GM12878 (cell line): ENCODE measurements around the gene C1orf35. TPM values are rescaled to one million over a fixed set of nuclear protein-coding genes. Genes with fewer than 3 reads are reported as not detected.

ENCODE experiments used
- ATF7 ChIP-seq: fragments of 450-650 bp; IDR thresholded peaks from 2 replicates; pipeline ENCODE4 v1.6.1; 2016; ENCODE audit warnings: low read depth, mild to moderate bottlenecking
- CHD4 ChIP-seq: fragments of 200-600 bp; sonication (generic); IDR thresholded peaks from 2 replicates; pipeline ENCODE4 v1.6.1; 2016; ENCODE audit warnings: mild to moderate bottlenecking
- EED ChIP-seq: sonication (generic); IDR thresholded peaks from 2 replicates; pipeline ENCODE4 v1.6.1; 2016; ENCODE audit warnings: antibody characterized with exemption, low read depth
- EGR1 ChIP-seq, 2 experiments: IDR thresholded peaks; 1 replicate in 1 of 2; 2 replicates in 1 of 2; pipeline ENCODE4 v1.6.1; 2011 to 2012; ENCODE audit warnings: low read depth in 2 of 2, low read length in 2 of 2, borderline replicate concordance in 1 of 2, mild to moderate bottlenecking in 1 of 2, moderate library complexity in 1 of 2
- ESRRA ChIP-seq: IDR thresholded peaks from 2 replicates; pipeline ENCODE4 v1.6.1; 2012; ENCODE audit warnings: mild to moderate bottlenecking, low read length, improper control_type of control experiment
- JUNB ChIP-seq: IDR thresholded peaks from 2 replicates; pipeline ENCODE4 v1.6.1; 2016; ENCODE audit warnings: antibody characterized with exemption, mild to moderate bottlenecking
- LARP7 ChIP-seq: fragments of 450-650 bp; IDR thresholded peaks from 2 replicates; pipeline ENCODE4 v1.6.1; 2017; ENCODE audit warnings: mild to moderate bottlenecking
- MEF2B ChIP-seq: fragments of 450-650 bp; IDR thresholded peaks from 2 replicates; pipeline ENCODE4 v1.6.1; 2018; ENCODE audit warnings: mild to moderate bottlenecking, moderate library complexity; ENCODE audit not compliant: partially characterized antibody, poor library complexity, severe bottlenecking
- NFIC ChIP-seq: IDR thresholded peaks from 2 replicates; pipeline ENCODE4 v1.6.1; 2012; ENCODE audit warnings: low read depth, mild to moderate bottlenecking, inconsistent platforms, low read length, moderate library complexity
- NR2C1 ChIP-seq: fragments of 450-650 bp; IDR thresholded peaks from 2 replicates; pipeline ENCODE4 v1.6.1; 2017; ENCODE audit warnings: antibody characterized with exemption, mild to moderate bottlenecking, moderate library complexity
- NR2C2 ChIP-seq: IDR thresholded peaks from 2 replicates; pipeline ENCODE4 v1.6.1; 2011; ENCODE audit warnings: borderline replicate concordance, low read depth; ENCODE audit not compliant: control insufficient read depth, insufficient read length
- POLR2A ChIP-seq: IDR thresholded peaks from 2 replicates; pipeline ENCODE4 v1.6.1; 2011; ENCODE audit warnings: low read depth, mild to moderate bottlenecking, low read length
- POLR2AphosphoS2 ChIP-seq: IDR thresholded peaks from 2 replicates; pipeline ENCODE4 v1.6.1; 2011; ENCODE audit warnings: low read depth, mild to moderate bottlenecking, low read length, improper control_type of control experiment, moderate library complexity
- RBBP5 ChIP-seq: fragments of 200-600 bp; sonication (generic); conservative IDR thresholded peaks from 2 replicates; pipeline ENCODE4 v1.6.1; 2016
- RCOR1 ChIP-seq: conservative IDR thresholded peaks from 2 replicates; pipeline ENCODE4 v1.6.1; 2012; ENCODE audit warnings: low read depth, low read length, improper control_type of control experiment
- RFX5 ChIP-seq: IDR thresholded peaks from 2 replicates; pipeline ENCODE4 v1.6.1; 2011; ENCODE audit warnings: low read depth, low read length, improper control_type of control experiment
- ZNF274 ChIP-seq: IDR thresholded peaks from one replicate; pipeline ENCODE4 v1.8.0; 2011; ENCODE audit not compliant: insufficient read length, insufficient read depth
- polyA plus RNA-seq, 11 experiments: library from polyadenylated mRNA; depleted of rRNA in 4 of 11; unstranded in 6 of 11; stranded (reverse) in 5 of 11; fragments of >200 nt; fragmentation: Nextera tagmentation in 4 of 11; fragmentation: Illumina TruSeq in 1 of 11; extraction: Ambion mirVana in 4 of 11; extraction: Trizol in 1 of 11; gene quantifications; 1 replicate in 1 of 11; 2 replicates in 10 of 11; pipeline versions ENCODE4 v1.2.1 to v1.2.3, GENCODE V29; 2011 to 2016; ENCODE audit warnings: inconsistent platforms in 2 of 11, missing spikeins in 2 of 11, low read depth in 1 of 11
- total RNA-seq, 4 experiments: library from RNA; depleted of rRNA in 3 of 4; stranded (reverse); fragments of >200 nt in 3 of 4; fragmentation: Illumina TruSeq in 1 of 4; extraction: Trizol in 1 of 4; gene quantifications; 2 replicates each; pipeline versions ENCODE4 v1.2.1 to v1.2.3, GENCODE V29; 2013 to 2021
- TF ChIP-seq, protein P1 (sequence below): IDR thresholded peaks from 2 replicates; pipeline ENCODE4 v1.6.1; 2012; ENCODE audit warnings: low read length, inconsistent platforms
- TF ChIP-seq, protein P2 (sequence below): fragments of 450-650 bp; IDR thresholded peaks from 2 replicates; pipeline ENCODE4 v1.6.1; 2017; ENCODE audit warnings: mild to moderate bottlenecking, low read depth, inconsistent platforms; ENCODE audit not compliant: poor library complexity, severe bottlenecking
- TF ChIP-seq, protein P3 (sequence below): fragments of 450-650 bp; formaldehyde crosslinking; IDR thresholded peaks from 2 replicates; pipeline ENCODE4 v1.4.0; 2020; ENCODE audit warnings: mild to moderate bottlenecking, moderate library complexity
- TF ChIP-seq, protein P4 (sequence below): IDR thresholded peaks from 2 replicates; pipeline ENCODE4 v1.6.1; 2011; ENCODE audit warnings: borderline replicate concordance, low read depth, mild to moderate bottlenecking, moderate library complexity, low read length; ENCODE audit not compliant: insufficient read depth, poor library complexity, severe bottlenecking
- TF ChIP-seq, protein P5 (sequence below): IDR thresholded peaks from 2 replicates; pipeline ENCODE4 v1.6.1; 2011; ENCODE audit warnings: low read depth, mild to moderate bottlenecking, low read length, moderate library complexity, borderline replicate concordance; ENCODE audit errors: extremely low read depth

C1orf35 gene
- total and polyA plus RNA-seq, 10 of the 15 experiments (the other 5 are each of a cell fraction or from before 2014, with no cell fraction given) = 2.5 to 27.0 (median 10.6) TPM

DNA sequence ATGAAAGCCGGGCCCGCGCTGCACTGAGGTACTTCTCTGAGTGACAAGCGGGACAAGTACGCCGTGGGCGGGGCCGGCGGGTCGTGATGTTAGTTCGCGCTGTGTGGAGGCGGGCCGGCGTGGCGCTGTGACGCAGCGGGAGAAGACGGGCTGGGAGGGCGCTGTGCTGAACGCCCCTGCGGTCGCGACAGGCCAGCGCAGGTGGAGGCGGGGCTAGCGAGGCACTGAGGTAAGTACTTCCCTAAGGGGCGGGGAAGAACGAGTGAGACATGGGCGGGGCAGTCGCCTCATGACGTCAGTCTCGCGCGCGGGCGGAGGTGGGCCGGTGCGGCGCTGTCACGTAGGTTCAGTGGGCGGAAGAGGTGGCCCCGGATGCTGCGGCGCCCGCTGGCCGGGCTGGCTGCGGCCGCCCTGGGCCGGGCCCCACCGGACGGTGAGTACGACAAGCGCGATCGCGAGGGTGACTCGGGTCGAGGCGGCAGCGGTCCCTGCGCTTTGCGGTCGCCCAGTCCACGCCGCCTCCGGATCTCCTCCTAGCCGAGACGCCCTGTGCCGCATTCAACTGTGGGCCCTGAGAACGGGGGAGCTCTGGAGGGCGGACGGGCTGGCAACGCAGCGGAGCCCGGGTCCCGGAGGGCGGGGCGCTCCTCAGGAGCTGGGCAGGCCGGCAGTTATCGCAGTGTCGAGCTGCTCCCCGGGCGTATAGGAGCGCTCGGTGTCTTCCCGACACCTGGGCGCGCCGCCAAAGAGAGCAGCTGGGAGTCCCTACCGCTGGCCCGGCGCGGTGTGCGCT is 37.0 kb upstream of the C1orf35 start, which contains the start of gene GUK1 (continued):
- TF ChIP-seq, protein P1, sequence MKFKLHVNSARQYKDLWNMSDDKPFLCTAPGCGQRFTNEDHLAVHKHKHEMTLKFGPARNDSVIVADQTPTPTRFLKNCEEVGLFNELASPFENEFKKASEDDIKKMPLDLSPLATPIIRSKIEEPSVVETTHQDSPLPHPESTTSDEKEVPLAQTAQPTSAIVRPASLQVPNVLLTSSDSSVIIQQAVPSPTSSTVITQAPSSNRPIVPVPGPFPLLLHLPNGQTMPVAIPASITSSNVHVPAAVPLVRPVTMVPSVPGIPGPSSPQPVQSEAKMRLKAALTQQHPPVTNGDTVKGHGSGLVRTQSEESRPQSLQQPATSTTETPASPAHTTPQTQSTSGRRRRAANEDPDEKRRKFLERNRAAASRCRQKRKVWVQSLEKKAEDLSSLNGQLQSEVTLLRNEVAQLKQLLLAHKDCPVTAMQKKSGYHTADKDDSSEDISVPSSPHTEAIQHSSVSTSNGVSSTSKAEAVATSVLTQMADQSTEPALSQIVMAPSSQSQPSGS = no peak
- TF ChIP-seq NR2C1 (no peak), ESRRA (no peak), EGR1 (IDR thresholded peaks at IDR 0.05; ENCODE audit: borderline replicate concordance in 1 of 2, low read depth in 2 of 2, low read length in 2 of 2) (peak in 1 of 2 experiments; percentile 78; a peak in 2 of 3 replicates), ZNF274 (no peak), RFX5 (peak; percentile 74), RBBP5 (no peak), RCOR1 (0 out of 2 replicates have a peak, but pooled peaks have one; percentile 45), LARP7 (peak; percentile 75), POLR2A (peak; percentile 96), POLR2AphosphoS2 (no peak), MEF2B (peak; percentile 3), ATF7 (peak; percentile 95), CHD4 (no peak), NFIC (no peak), EED (no peak), NR2C2 (no peak), JUNB (no peak)
- TF ChIP-seq, protein P2, sequence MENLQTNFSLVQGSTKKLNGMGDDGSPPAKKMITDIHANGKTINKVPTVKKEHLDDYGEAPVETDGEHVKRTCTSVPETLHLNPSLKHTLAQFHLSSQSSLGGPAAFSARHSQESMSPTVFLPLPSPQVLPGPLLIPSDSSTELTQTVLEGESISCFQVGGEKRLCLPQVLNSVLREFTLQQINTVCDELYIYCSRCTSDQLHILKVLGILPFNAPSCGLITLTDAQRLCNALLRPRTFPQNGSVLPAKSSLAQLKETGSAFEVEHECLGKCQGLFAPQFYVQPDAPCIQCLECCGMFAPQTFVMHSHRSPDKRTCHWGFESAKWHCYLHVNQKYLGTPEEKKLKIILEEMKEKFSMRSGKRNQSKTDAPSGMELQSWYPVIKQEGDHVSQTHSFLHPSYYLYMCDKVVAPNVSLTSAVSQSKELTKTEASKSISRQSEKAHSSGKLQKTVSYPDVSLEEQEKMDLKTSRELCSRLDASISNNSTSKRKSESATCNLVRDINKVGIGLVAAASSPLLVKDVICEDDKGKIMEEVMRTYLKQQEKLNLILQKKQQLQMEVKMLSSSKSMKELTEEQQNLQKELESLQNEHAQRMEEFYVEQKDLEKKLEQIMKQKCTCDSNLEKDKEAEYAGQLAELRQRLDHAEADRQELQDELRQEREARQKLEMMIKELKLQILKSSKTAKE = no peak
- TF ChIP-seq, protein P3, sequence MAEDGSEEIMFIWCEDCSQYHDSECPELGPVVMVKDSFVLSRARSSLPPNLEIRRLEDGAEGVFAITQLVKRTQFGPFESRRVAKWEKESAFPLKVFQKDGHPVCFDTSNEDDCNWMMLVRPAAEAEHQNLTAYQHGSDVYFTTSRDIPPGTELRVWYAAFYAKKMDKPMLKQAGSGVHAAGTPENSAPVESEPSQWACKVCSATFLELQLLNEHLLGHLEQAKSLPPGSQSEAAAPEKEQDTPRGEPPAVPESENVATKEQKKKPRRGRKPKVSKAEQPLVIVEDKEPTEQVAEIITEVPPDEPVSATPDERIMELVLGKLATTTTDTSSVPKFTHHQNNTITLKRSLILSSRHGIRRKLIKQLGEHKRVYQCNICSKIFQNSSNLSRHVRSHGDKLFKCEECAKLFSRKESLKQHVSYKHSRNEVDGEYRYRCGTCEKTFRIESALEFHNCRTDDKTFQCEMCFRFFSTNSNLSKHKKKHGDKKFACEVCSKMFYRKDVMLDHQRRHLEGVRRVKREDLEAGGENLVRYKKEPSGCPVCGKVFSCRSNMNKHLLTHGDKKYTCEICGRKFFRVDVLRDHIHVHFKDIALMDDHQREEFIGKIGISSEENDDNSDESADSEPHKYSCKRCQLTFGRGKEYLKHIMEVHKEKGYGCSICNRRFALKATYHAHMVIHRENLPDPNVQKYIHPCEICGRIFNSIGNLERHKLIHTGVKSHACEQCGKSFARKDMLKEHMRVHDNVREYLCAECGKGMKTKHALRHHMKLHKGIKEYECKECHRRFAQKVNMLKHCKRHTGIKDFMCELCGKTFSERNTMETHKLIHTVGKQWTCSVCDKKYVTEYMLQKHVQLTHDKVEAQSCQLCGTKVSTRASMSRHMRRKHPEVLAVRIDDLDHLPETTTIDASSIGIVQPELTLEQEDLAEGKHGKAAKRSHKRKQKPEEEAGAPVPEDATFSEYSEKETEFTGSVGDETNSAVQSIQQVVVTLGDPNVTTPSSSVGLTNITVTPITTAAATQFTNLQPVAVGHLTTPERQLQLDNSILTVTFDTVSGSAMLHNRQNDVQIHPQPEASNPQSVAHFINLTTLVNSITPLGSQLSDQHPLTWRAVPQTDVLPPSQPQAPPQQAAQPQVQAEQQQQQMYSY (CRISPR knock-in tag) = no peak
- TF ChIP-seq, protein P4, sequence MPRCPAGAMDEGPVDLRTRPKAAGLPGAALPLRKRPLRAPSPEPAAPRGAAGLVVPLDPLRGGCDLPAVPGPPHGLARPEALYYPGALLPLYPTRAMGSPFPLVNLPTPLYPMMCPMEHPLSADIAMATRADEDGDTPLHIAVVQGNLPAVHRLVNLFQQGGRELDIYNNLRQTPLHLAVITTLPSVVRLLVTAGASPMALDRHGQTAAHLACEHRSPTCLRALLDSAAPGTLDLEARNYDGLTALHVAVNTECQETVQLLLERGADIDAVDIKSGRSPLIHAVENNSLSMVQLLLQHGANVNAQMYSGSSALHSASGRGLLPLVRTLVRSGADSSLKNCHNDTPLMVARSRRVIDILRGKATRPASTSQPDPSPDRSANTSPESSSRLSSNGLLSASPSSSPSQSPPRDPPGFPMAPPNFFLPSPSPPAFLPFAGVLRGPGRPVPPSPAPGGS = no peak
- TF ChIP-seq, protein P5, sequence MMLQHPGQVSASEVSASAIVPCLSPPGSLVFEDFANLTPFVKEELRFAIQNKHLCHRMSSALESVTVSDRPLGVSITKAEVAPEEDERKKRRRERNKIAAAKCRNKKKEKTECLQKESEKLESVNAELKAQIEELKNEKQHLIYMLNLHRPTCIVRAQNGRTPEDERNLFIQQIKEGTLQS = no peak
